Breast epithelium (tissue), 4 donors: ENCODE results near the gene SLC6A1. TPM values are rescaled to one million over a fixed set of nuclear protein-coding genes. Genes with fewer than 3 reads are reported as not detected.

Experiments used
- DNase-seq, 2 donors: peaks; one replicate each; pipeline ENCODE4 v3.0.0-alpha.2; 2019; ENCODE audit warnings: low spot score in 2 of 2
- H3K27ac ChIP-seq, 2 donors: fragments of 200-600 bp; sonication (generic) in 1 of 2; one replicate each; pipeline ENCODE4 v1.5.1; 2016 to 2019; ENCODE audit warnings: mild to moderate bottlenecking in 1 of 2
- H3K27me3 ChIP-seq, 2 donors: fragments of 200-600 bp; sonication (generic) in 1 of 2; one replicate each; pipeline versions ENCODE4 v1.5.1 to v1.6.0; 2017 to 2019; ENCODE audit warnings: control low read depth in 1 of 2, mild to moderate bottlenecking in 1 of 2
- H3K36me3 ChIP-seq: fragments of 200-600 bp; one replicate; pipeline ENCODE4 v1.5.1; 2019
- H3K4me1 ChIP-seq, 2 donors: fragments of 200-600 bp; sonication (generic); one replicate each; pipeline ENCODE4 v1.5.1; 2016 to 2019; ENCODE audit warnings: control low read depth in 1 of 2
- H3K4me3 ChIP-seq, 3 donors: fragments of 200-600 bp; sonication (generic); 1 replicate in 2 of 3; 2 replicates in 1 of 3; pipeline ENCODE4 v1.5.1; 2016 to 2019; ENCODE audit warnings: mild to moderate bottlenecking in 3 of 3, moderate library complexity in 2 of 3
- H3K9me3 ChIP-seq, 2 donors: fragments of 200-600 bp; sonication (generic) in 1 of 2; one replicate each; pipeline ENCODE4 v1.5.1; 2016 to 2019; ENCODE audit warnings: control low read depth in 1 of 2
- POLR2A ChIP-seq: fragments of 450-650 bp; IDR thresholded peaks from one replicate; pipeline ENCODE4 v1.6.1; 2016; ENCODE audit warnings: antibody characterized with exemption, mild to moderate bottlenecking, moderate library complexity
- POLR2AphosphoS5 ChIP-seq, 3 donors: sonication (generic); formaldehyde crosslinking; IDR thresholded peaks; one replicate each; pipeline ENCODE4 v1.6.1; 2017; ENCODE audit warnings: antibody characterized with exemption in 3 of 3
- intact Hi-C: fragments of 100-400 bp; cut with DNase I; formaldehyde crosslinking; loops from one replicate; pipeline ENCODE4 v1.15.1; 2023; ENCODE audit warnings: low total_unique reads
- total RNA-seq, 3 donors: library from RNA; depleted of rRNA; stranded (reverse); fragments of >200 nt; gene quantifications; one replicate each; pipeline ENCODE4 v1.1.0, GENCODE V29; 2016
- TF ChIP-seq, protein P1 (sequence below), 3 donors: fragments of 450-650 bp; IDR thresholded peaks; one replicate each; pipeline ENCODE4 v1.5.1; 2016 to 2017; ENCODE audit warnings: antibody characterized with exemption in 3 of 3, mild to moderate bottlenecking in 3 of 3, moderate library complexity in 3 of 3

The SLC6A1 gene
- total RNA-seq, 3 donors from 2014 or later: under 0.01 to 0.32 (median 0.29) TPM

GRCh38 chr3:10954740-10955139 is 37.8 kb upstream of the SLC6A1 start:
- Histone ChIP-seq H3K4me1 (no peaks in the 10 kb centered on the region), H3K36me3 (no peaks in the 10 kb centered on the region), H3K27me3 (peaks cover 0 to 4% of the 10 kb centered on the region in 2 donors), H3K4me3 (no peak overlapping the region), H3K9me3 (no peaks in the 10 kb centered on the region), H3K27ac (no peak overlapping the region)
- intact Hi-C loops: no loop called here
- no peak for DNase-seq
- TF ChIP-seq POLR2A (no peak), POLR2AphosphoS5 (IDR thresholded peaks at IDR 0.05) (no peak)
- TF ChIP-seq, protein P1, sequence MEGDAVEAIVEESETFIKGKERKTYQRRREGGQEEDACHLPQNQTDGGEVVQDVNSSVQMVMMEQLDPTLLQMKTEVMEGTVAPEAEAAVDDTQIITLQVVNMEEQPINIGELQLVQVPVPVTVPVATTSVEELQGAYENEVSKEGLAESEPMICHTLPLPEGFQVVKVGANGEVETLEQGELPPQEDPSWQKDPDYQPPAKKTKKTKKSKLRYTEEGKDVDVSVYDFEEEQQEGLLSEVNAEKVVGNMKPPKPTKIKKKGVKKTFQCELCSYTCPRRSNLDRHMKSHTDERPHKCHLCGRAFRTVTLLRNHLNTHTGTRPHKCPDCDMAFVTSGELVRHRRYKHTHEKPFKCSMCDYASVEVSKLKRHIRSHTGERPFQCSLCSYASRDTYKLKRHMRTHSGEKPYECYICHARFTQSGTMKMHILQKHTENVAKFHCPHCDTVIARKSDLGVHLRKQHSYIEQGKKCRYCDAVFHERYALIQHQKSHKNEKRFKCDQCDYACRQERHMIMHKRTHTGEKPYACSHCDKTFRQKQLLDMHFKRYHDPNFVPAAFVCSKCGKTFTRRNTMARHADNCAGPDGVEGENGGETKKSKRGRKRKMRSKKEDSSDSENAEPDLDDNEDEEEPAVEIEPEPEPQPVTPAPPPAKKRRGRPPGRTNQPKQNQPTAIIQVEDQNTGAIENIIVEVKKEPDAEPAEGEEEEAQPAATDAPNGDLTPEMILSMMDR (IDR thresholded peaks at IDR 0.05): no peak

- Histone ChIP-seq H3K27me3 (no peaks in the 10 kb centered on the region), H3K36me3 (no peaks in the 10 kb centered on the region), H3K4me1 (no peaks in the 10 kb centered on the region), H3K9me3 (no peaks in the 10 kb centered on the region), H3K27ac (peak overlapping the region in 1 of 2 donors; percentile 26), H3K4me3 (no peak overlapping the region)
- intact Hi-C loops: no loop called here
- TF ChIP-seq POLR2A (no peak), POLR2AphosphoS5 (IDR thresholded peaks at IDR 0.05) (no peak)
- DNase-seq: no peak
Observed at GRCh38 chr3:10955711-10956453, 36.7 kb upstream of the SLC6A1 start.

GRCh38 chr3:10956531-10956930 is 36.0 kb upstream of the SLC6A1 start:
- H3K27ac ChIP-seq: peak overlapping the region in 1 of 2 donors; percentile 26
- H3K36me3 ChIP-seq: no peaks in the 10 kb centered on the region
- H3K4me3 ChIP-seq: no peak overlapping the region
- intact Hi-C loops: no loop called here
- no peaks in the 10 kb centered on the region for H3K4me1 ChIP-seq
- TF ChIP-seq, protein P1 (IDR thresholded peaks at IDR 0.05): no peak
- no peak for TF ChIP-seq POLR2AphosphoS5 (IDR thresholded peaks at IDR 0.05)
- TF ChIP-seq POLR2A: no peak
- no peaks in the 10 kb centered on the region for H3K27me3 ChIP-seq
- DNase-seq: no peak
- no peaks in the 10 kb centered on the region for H3K9me3 ChIP-seq

GRCh38 chr3:10956986-10957385 is 35.6 kb upstream of the SLC6A1 start:
- no peak overlapping the region for H3K4me3 ChIP-seq
- TF ChIP-seq POLR2AphosphoS5 (IDR thresholded peaks at IDR 0.05) (no peak), POLR2A (no peak)
- TF ChIP-seq, protein P1 (IDR thresholded peaks at IDR 0.05): no peak
- no peaks in the 10 kb centered on the region for H3K9me3 ChIP-seq
- H3K4me1 ChIP-seq: no peaks in the 10 kb centered on the region
- H3K27ac ChIP-seq: peak overlapping the region in 1 of 2 donors; percentile 25
- no peaks in the 10 kb centered on the region for H3K36me3 ChIP-seq
- H3K27me3 ChIP-seq: no peaks in the 10 kb centered on the region
- intact Hi-C loops: no loop called here
- DNase-seq: no peak

GRCh38 chr3:10957976-10958749 is 34.4 kb upstream of the SLC6A1 start:
- no peak overlapping the region for H3K4me3 ChIP-seq
- DNase-seq: no peak
- no peaks in the 10 kb centered on the region for H3K27me3 ChIP-seq
- no peaks in the 10 kb centered on the region for H3K4me1 ChIP-seq
- intact Hi-C loops: no loop called here
- no peaks in the 10 kb centered on the region for H3K36me3 ChIP-seq
- no peak overlapping the region for H3K27ac ChIP-seq
- no peaks in the 10 kb centered on the region for H3K9me3 ChIP-seq
- no peak for TF ChIP-seq POLR2A
- no peak for TF ChIP-seq POLR2AphosphoS5 (IDR thresholded peaks at IDR 0.05)
- TF ChIP-seq, protein P1 (IDR thresholded peaks at IDR 0.05): no peak
